Spleen (tissue), 13 donors: Measurements from ENCODE around the gene PCMT1. TPM values are rescaled to one million over a fixed set of nuclear protein-coding genes. Genes with fewer than 3 reads are reported as not detected.

Experiments used
- DNase-seq: peaks from one replicate; pipeline ENCODE4 v3.0.0-alpha.2; 2020
- H3K27ac ChIP-seq, 8 donors: fragments of 200-600 bp; sonication (generic) in 7 of 8; 1 replicate in 4 of 8; 2 replicates in 4 of 8; pipeline versions ENCODE4 v1.5.0 to v1.8.0; 2016 to 2021; ENCODE audit warnings: inconsistent platforms in 4 of 8, mild to moderate bottlenecking in 4 of 8, moderate library complexity in 1 of 8
- H3K27me3 ChIP-seq, 7 donors: fragments of 200-600 bp; sonication (generic) in 6 of 7; replicated peaks in 1 of 7; 1 replicate in 4 of 7; 2 replicates in 3 of 7; pipeline versions ENCODE4 v1.5.0 to v1.8.0; 2016 to 2021; ENCODE audit warnings: inconsistent platforms in 3 of 7, mild to moderate bottlenecking in 1 of 7
- H3K36me3 ChIP-seq, 6 donors: fragments of 200-600 bp; sonication (generic) in 5 of 6; 1 replicate in 4 of 6; 2 replicates in 2 of 6; pipeline versions ENCODE4 v1.5.0 to v1.8.0; 2016 to 2021; ENCODE audit warnings: inconsistent platforms in 2 of 6
- H3K4me1 ChIP-seq, 6 donors: fragments of 200-600 bp; sonication (generic) in 5 of 6; 1 replicate in 3 of 6; 2 replicates in 3 of 6; pipeline versions ENCODE4 v1.5.0 to v1.8.0; 2016 to 2021; ENCODE audit warnings: inconsistent platforms in 3 of 6
- H3K4me3 ChIP-seq, 8 donors: fragments of 200-600 bp; sonication (generic) in 7 of 8; 1 replicate in 4 of 8; 2 replicates in 4 of 8; pipeline versions ENCODE4 v1.5.0 to v1.8.0; 2016 to 2021; ENCODE audit warnings: inconsistent platforms in 4 of 8, mild to moderate bottlenecking in 4 of 8, moderate library complexity in 2 of 8
- H3K9me3 ChIP-seq, 8 donors: fragments of 200-600 bp; sonication (generic) in 7 of 8; 1 replicate in 4 of 8; 2 replicates in 4 of 8; pipeline versions ENCODE4 v1.5.0 to v1.8.0; 2016 to 2021; ENCODE audit warnings: inconsistent platforms in 4 of 8
- CTCF ChIP-seq, 11 experiments: fragments of 200-600 bp in 7 of 11; fragments of 450-650 bp in 4 of 11; sonication (generic) in 4 of 11; IDR thresholded peaks in 8 of 11; conservative IDR thresholded peaks in 3 of 11; 1 replicate in 7 of 11; 2 replicates in 4 of 11; pipeline versions ENCODE4 v1.4.0 to v1.8.0; 2016 to 2021; ENCODE audit warnings: antibody characterized with exemption in 11 of 11, inconsistent platforms in 4 of 11, mild to moderate bottlenecking in 1 of 11
- POLR2A ChIP-seq, 3 donors: fragments of 450-650 bp; IDR thresholded peaks; one replicate each; pipeline ENCODE4 v1.5.1; 2017; ENCODE audit warnings: antibody characterized with exemption in 3 of 3, mild to moderate bottlenecking in 1 of 3
- POLR2AphosphoS5 ChIP-seq, 3 donors: sonication (generic); formaldehyde crosslinking; IDR thresholded peaks; one replicate each; pipeline ENCODE4 v1.5.1; 2017; ENCODE audit warnings: antibody characterized with exemption in 3 of 3
- WGBS, 5 donors: extraction: QIAGEN DNeasy Blood & Tissue Kit in 3 of 5; methylation state at CpG; one replicate each; pipeline versions ENCODE4 v1.1.5 to v1.1.7; 2013 to 2018; 5-methylcytosine and 5-hydroxymethylcytosine counted together
- intact Hi-C: fragments of 100-400 bp; cut with DNase I; formaldehyde crosslinking; loops from one replicate; pipeline ENCODE4 v1.15.0; 2023; ENCODE audit warnings: low total_unique reads
- long read RNA-seq, 2 donors: transcript quantifications; one replicate each; lab custom pipeline, GENCODE V29; 2026
- polyA plus RNA-seq, 3 donors: library from polyadenylated mRNA; stranded (reverse); fragments of 200-250 nt; gene quantifications; one replicate each; pipeline ENCODE4 v1.2.1, GENCODE V29; 2013
- total RNA-seq, 7 donors: library from RNA; depleted of rRNA in 3 of 7; stranded (reverse); fragments of >200 nt in 3 of 7; fragmentation: NEBNext Ultra II Directional in 4 of 7; extraction: Animal tissue kit (Norgen Biotek cat#: 25700) in 4 of 7; gene quantifications; one replicate each; pipeline versions ENCODE4 v1.1.0 to v1.2.1, GENCODE V29; 2016 to 2021
- donor health status: healthy with polysubstance abuse.
- donor health status: DM: no; HTN: no; CAD: no; lungs with moderate emphysema.
- donor health status: DM: no; HTN: no; CAD: no.
- donor health status: Bipolar disorder and iron deficiency.
- donor health status: healthy.
- donor health status: DM: no; HTN: no; CAD: no.
- donor health status: DM: yes; HTN: yes; CAD: no.

The PCMT1 gene
- 10 to 100 TPM; 40.9 to 66.7 (median 53.4) TPM for total RNA-seq
- 10 to 100 TPM; 22.0 to 38.0 (median 33.0) TPM for polyA plus RNA-seq
- long read RNA-seq, donor 1, transcript PCMT1-203 (8 exons, 1,938 nt), result major isoform, 24 of 52 reads
- long read RNA-seq, donor 1, transcript PCMT1-201 (7 exons, 1,293 nt), result minor isoform, 9 of 52 reads
- long read RNA-seq, donor 1, transcript PCMT1-205 (8 exons, 1,984 nt), result minor isoform, 12 of 52 reads
- long read RNA-seq, donor 1, partial matches to known transcripts, result 7 of 52 reads
- long read RNA-seq, donor 1, other reads (novel, unspliced or antisense), result 0 of 52 reads
- long read RNA-seq, donor 2, transcript PCMT1-205 (8 exons, 1,984 nt), result minor isoform, 12 of 39 reads
- long read RNA-seq, donor 2, transcript PCMT1-201 (7 exons, 1,293 nt), result minor isoform, 5 of 39 reads
- long read RNA-seq, donor 2, transcript PCMT1-203 (8 exons, 1,938 nt), result major isoform, 16 of 39 reads
- long read RNA-seq, donor 2, partial matches to known transcripts, result 6 of 39 reads
- long read RNA-seq, donor 2, other reads (novel, unspliced or antisense), result 0 of 39 reads

GRCh38 chr6:149749594-149750135, at the start of gene PCMT1:
TSS of gene PCMT1 (plus strand) at chr6:149749741. CDS start at chr6:149749902, 161 bp downstream.
- H3K4me3 ChIP-seq, result peak within 1 kb of the TSS; percentile 73 to 95 (median 85)
- H3K9me3 ChIP-seq, result no peaks in the 10 kb centered on the region
- DNase-seq, result peak; percentile 99
- H3K27ac ChIP-seq, result peak within 1 kb of the TSS; percentile 82 to 98 (median 94)
- TF ChIP-seq CTCF (IDR thresholded peaks at IDR 0.05 in 8 of 11, conservative IDR thresholded peaks at IDR 0.05 in 3 of 11), result peak in 4 of 11 experiments; percentile 21 to 45 (median 30)
- peak in 2 of 3 donors; percentile 12 to 73 for TF ChIP-seq POLR2A (IDR thresholded peaks at IDR 0.05)
- peak; percentile 98 to 99 (median 98) for TF ChIP-seq POLR2AphosphoS5 (IDR thresholded peaks at IDR 0.05)
- peaks cover 28 to 86% (median 68%) of the 10 kb centered on the region in 6 donors for H3K4me1 ChIP-seq
- no peaks in the 10 kb centered on the region for H3K27me3 ChIP-seq
- H3K36me3 ChIP-seq, result peaks cover 0 to under 1% (median 0%) of the 10 kb centered on the region in 6 donors
- intact Hi-C loops, result no loop called here
- WGBS, 5 donors, result 0 to 1% (median 0%) methylated on average over 6 to 60 of the region's 60 CpGs

GRCh38 chr6:149701714-149702113, 47.8 kb upstream of the PCMT1 start:
- Histone ChIP-seq H3K27ac (no peak overlapping the region), H3K9me3 (no peaks in the 10 kb centered on the region), H3K36me3 (peaks cover 0 to 53% (median 10%) of the 10 kb centered on the region in 6 donors), H3K4me3 (no peak overlapping the region), H3K4me1 (peaks cover 6 to 95% (median 39%) of the 10 kb centered on the region in 6 donors), H3K27me3 (no peaks in the 10 kb centered on the region)
- no peak for DNase-seq
- intact Hi-C loops, result no loop called here
- 74 to 91% (median 85%) methylated on average over 7 of the region's 7 CpGs for WGBS, 5 donors
- no peak for TF ChIP-seq POLR2A (IDR thresholded peaks at IDR 0.05)
- TF ChIP-seq POLR2AphosphoS5 (IDR thresholded peaks at IDR 0.05), result no peak
- no peak for TF ChIP-seq CTCF (IDR thresholded peaks at IDR 0.05 in 8 of 11, conservative IDR thresholded peaks at IDR 0.05 in 3 of 11)

GRCh38 chr6:149711711-149712110, 37.8 kb upstream of the PCMT1 start:
- no peak overlapping the region for H3K4me3 ChIP-seq
- no peak for DNase-seq
- WGBS, 5 donors, result 94 to 97% (median 95%) methylated on average over 5 of the region's 5 CpGs
- no peak for TF ChIP-seq CTCF (IDR thresholded peaks at IDR 0.05 in 8 of 11, conservative IDR thresholded peaks at IDR 0.05 in 3 of 11)
- no peak for TF ChIP-seq POLR2AphosphoS5 (IDR thresholded peaks at IDR 0.05)
- no peak for TF ChIP-seq POLR2A (IDR thresholded peaks at IDR 0.05)
- H3K27ac ChIP-seq, result no peak overlapping the region
- intact Hi-C loops, result loop anchor here (10.0 kb wide), 2 partner anchors 67 to 147 kb away; partner anchors contain the start of genes GINM1 and KATNA1
- peaks cover 20 to 100% (median 81%) of the 10 kb centered on the region in 6 donors for H3K4me1 ChIP-seq
- H3K27me3 ChIP-seq, result no peaks in the 10 kb centered on the region
- H3K9me3 ChIP-seq, result no peaks in the 10 kb centered on the region
- peaks cover 0 to 13% (median 2%) of the 10 kb centered on the region in 6 donors for H3K36me3 ChIP-seq
